CD14-positive monocyte (primary cell): ENCODE measurements around the gene MTMR6. TPM values are rescaled to one million over a fixed set of nuclear protein-coding genes. Genes with fewer than 3 reads are reported as not detected.

ENCODE experiments used
- DNase-seq, 3 donors: peaks; one replicate each; pipeline ENCODE4 v3.0.0-alpha.2; 2011 to 2022
- H2AFZ ChIP-seq: 2 replicates; pipeline ENCODE4 v1.6.0; 2012; ENCODE audit warnings: mild to moderate bottlenecking, low read depth, low read length, inconsistent platforms; ENCODE audit not compliant: insufficient read depth, poor library complexity, severe bottlenecking
- H3K27ac ChIP-seq, 2 donors: 1 replicate in 1 of 2; 2 replicates in 1 of 2; pipeline ENCODE4 v1.5.1; 2012 to 2013; ENCODE audit warnings: low read length in 2 of 2, control low read depth in 1 of 2, inconsistent platforms in 1 of 2, low read depth in 1 of 2, mild to moderate bottlenecking in 1 of 2
- H3K27me3 ChIP-seq, 2 donors: one replicate each; pipeline versions ENCODE4 v1.6.0 to v1.6.1; 2011 to 2013; ENCODE audit warnings: low read length in 2 of 2; ENCODE audit not compliant: control insufficient read depth in 2 of 2, insufficient read depth in 2 of 2
- H3K36me3 ChIP-seq, 2 donors: replicated peaks in 1 of 2; 1 replicate in 1 of 2; 2 replicates in 1 of 2; pipeline versions ENCODE4 v1.5.1 to v1.6.1; 2012 to 2013; ENCODE audit warnings: low read length in 2 of 2, control low read depth in 1 of 2, inconsistent platforms in 1 of 2, mild to moderate bottlenecking in 1 of 2; ENCODE audit not compliant: insufficient read depth in 2 of 2, control insufficient read depth in 1 of 2
- H3K4me1 ChIP-seq, 2 donors: 1 replicate in 1 of 2; 2 replicates in 1 of 2; pipeline versions ENCODE4 v1.5.1 to v1.6.1; 2012 to 2013; ENCODE audit warnings: low read length in 2 of 2, control low read depth in 1 of 2, inconsistent platforms in 1 of 2, mild to moderate bottlenecking in 1 of 2, moderate library complexity in 1 of 2; ENCODE audit not compliant: insufficient read depth in 2 of 2, control insufficient read depth in 1 of 2
- H3K4me2 ChIP-seq: replicated peaks from 2 replicates; pipeline ENCODE3; 2012; ENCODE audit warnings: low read length, moderate library complexity, mild to moderate bottlenecking; ENCODE audit not compliant: poor library complexity, severe bottlenecking; ENCODE audit errors: extremely low read depth
- H3K4me3 ChIP-seq, 3 experiments: fragments of 200-600 bp in 1 of 3; sonication (generic) in 1 of 3; replicated peaks in 1 of 3; 1 replicate in 2 of 3; 2 replicates in 1 of 3; pipeline ENCODE4 v1.5.1; 2011 to 2013; ENCODE audit warnings: low read length in 3 of 3, mild to moderate bottlenecking in 3 of 3, control low read depth in 2 of 3, low read depth in 2 of 3, inconsistent platforms in 1 of 3, moderate library complexity in 1 of 3
- H3K79me2 ChIP-seq: 2 replicates; pipeline ENCODE4 v1.6.0; 2012; ENCODE audit warnings: mild to moderate bottlenecking, control low read depth, inconsistent platforms, low read length, moderate library complexity; ENCODE audit not compliant: insufficient read depth
- H3K9ac ChIP-seq: 2 replicates; pipeline ENCODE4 v1.6.0; 2017; ENCODE audit warnings: low read length, mild to moderate bottlenecking; ENCODE audit not compliant: insufficient read depth, poor library complexity, severe bottlenecking
- H3K9me3 ChIP-seq, 2 donors: replicated peaks in 1 of 2; 1 replicate in 1 of 2; 2 replicates in 1 of 2; pipeline versions ENCODE4 v1.5.1 to v1.6.1; 2012 to 2013; ENCODE audit warnings: low read length in 2 of 2, control low read depth in 1 of 2; ENCODE audit not compliant: control insufficient read depth in 1 of 2, insufficient read depth in 1 of 2
- H4K20me1 ChIP-seq: 2 replicates; pipeline ENCODE4 v1.6.0; 2012; ENCODE audit warnings: mild to moderate bottlenecking, low read length, control low read depth, moderate library complexity; ENCODE audit not compliant: insufficient read depth
- H3K27ac Mint-ChIP-seq, 7 donors: one replicate each; pipeline ENCODE4 v1.8.0; 2020; ENCODE audit warnings: mild to moderate bottlenecking in 7 of 7, mixed read lengths in 7 of 7, moderate library complexity in 6 of 7, inconsistent platforms in 2 of 7
- H3K27me3 Mint-ChIP-seq, 3 donors: one replicate each; pipeline ENCODE4 v1.8.0; 2021 to 2022; ENCODE audit warnings: low read depth in 3 of 3, mild to moderate bottlenecking in 3 of 3, mixed read lengths in 3 of 3, moderate library complexity in 3 of 3, inconsistent platforms in 1 of 3
- H3K36me3 Mint-ChIP-seq, 2 donors: one replicate each; pipeline ENCODE4 v1.8.0; 2020; ENCODE audit warnings: mixed read lengths in 2 of 2, inconsistent platforms in 1 of 2, mild to moderate bottlenecking in 1 of 2
- H3K4me1 Mint-ChIP-seq: one replicate; pipeline ENCODE4 v1.8.0; 2020; ENCODE audit warnings: mild to moderate bottlenecking, mixed read lengths
- H3K4me3 Mint-ChIP-seq, 2 donors: one replicate each; pipeline ENCODE4 v1.8.0; 2020; ENCODE audit warnings: mild to moderate bottlenecking in 2 of 2, mixed read lengths in 2 of 2, moderate library complexity in 1 of 2
- H3K9me3 Mint-ChIP-seq, 7 donors: one replicate each; pipeline ENCODE4 v1.8.0; 2020 to 2022; ENCODE audit warnings: mixed read lengths in 7 of 7, mild to moderate bottlenecking in 6 of 7, moderate library complexity in 6 of 7, inconsistent platforms in 2 of 7
- CTCF ChIP-seq: fragments of 200-600 bp; IDR thresholded peaks from one replicate; pipeline ENCODE4 v1.8.0; 2022; ENCODE audit warnings: antibody characterized with exemption, mild to moderate bottlenecking
- WGBS: methylation state at CpG from one replicate; pipeline ENCODE4 v1.1.5; 2013; ENCODE audit warnings: missing lambda C conversion rate; ENCODE audit not compliant: insufficient coverage; 5-methylcytosine and 5-hydroxymethylcytosine counted together
- intact Hi-C, 2 donors: fragments of 100-400 bp; cut with micrococcal nuclease; formaldehyde crosslinking; loops; one replicate each; pipeline versions ENCODE4 v1.15.0 to v1.15.1; 2023
- polyA plus RNA-seq, 3 donors: library from polyadenylated mRNA; depleted of rRNA in 1 of 3; unstranded in 2 of 3; stranded (reverse) in 1 of 3; fragments of 300-500 nt in 2 of 3; fragments of >200 nt in 1 of 3; fragmentation: Illumina TruSeq in 2 of 3; gene quantifications; 1 replicate in 2 of 3; 2 replicates in 1 of 3; pipeline ENCODE4 v1.2.3, GENCODE V29; 2012 to 2021

Gene MTMR6
- polyA plus RNA-seq, 3 donors, result 7.4 to 31.9 (median 24.4) TPM

- no peak for TF ChIP-seq CTCF
- no peak for DNase-seq
- Histone ChIP-seq H3K9me3 (no peaks in the 10 kb centered on the region), H3K27me3 (peaks cover 0 to 2% of the 10 kb centered on the region in 2 donors), H3K27ac (no peak overlapping the region), H3K4me1 (peaks cover 9 to 12% of the 10 kb centered on the region in 2 donors), H3K9ac (no peak overlapping the region), H4K20me1 (no peaks in the 10 kb centered on the region), H3K4me3 (no peak overlapping the region), H3K4me2 (no peak overlapping the region), H2AFZ (no peak overlapping the region), H3K36me3 (no peaks in the 10 kb centered on the region), H3K79me2 (no peaks in the 10 kb centered on the region)
- H3K36me3 Mint-ChIP-seq, result no peaks in the 10 kb centered on the region
- peaks cover 24 to 32% (median 24%) of the 10 kb centered on the region in 3 donors for H3K27me3 Mint-ChIP-seq
- no peak overlapping the region for H3K4me3 Mint-ChIP-seq
- H3K9me3 Mint-ChIP-seq, result no peaks in the 10 kb centered on the region
- peaks cover 12% of the 10 kb centered on the region for H3K4me1 Mint-ChIP-seq
- 100% methylated on average over 2 of the region's 2 CpGs for WGBS
- intact Hi-C loops, result no loop called here
- H3K27ac Mint-ChIP-seq, result no peak overlapping the region
Observed at GRCh38 chr13:25213715-25214114, 73.6 kb downstream of the MTMR6 start.

- Mint-ChIP-seq H3K27ac (no peak overlapping the region), H3K9me3 (no peaks in the 10 kb centered on the region), H3K4me1 (no peaks in the 10 kb centered on the region), H3K27me3 (peaks cover 22 to 29% (median 29%) of the 10 kb centered on the region in 3 donors), H3K4me3 (no peak overlapping the region), H3K36me3 (no peaks in the 10 kb centered on the region)
- no peaks in the 10 kb centered on the region for H3K79me2 ChIP-seq
- WGBS, result 81% methylated on average over 4 of the region's 13 CpGs
- H3K4me1 ChIP-seq, result no peaks in the 10 kb centered on the region
- H3K27me3 ChIP-seq, result no peaks in the 10 kb centered on the region
- H2AFZ ChIP-seq, result no peak overlapping the region
- TF ChIP-seq CTCF, result no peak
- no peaks in the 10 kb centered on the region for H3K9me3 ChIP-seq
- intact Hi-C loops, result no loop called here
- DNase-seq, result no peak
- H3K4me2 ChIP-seq, result no peak overlapping the region
- no peaks in the 10 kb centered on the region for H4K20me1 ChIP-seq
- no peak overlapping the region for H3K4me3 ChIP-seq
- H3K9ac ChIP-seq, result no peak overlapping the region
- H3K36me3 ChIP-seq, result no peaks in the 10 kb centered on the region
- no peak overlapping the region for H3K27ac ChIP-seq
Observed at GRCh38 chr13:25210842-25211569, 76.3 kb downstream of the MTMR6 start.
